ENCODE data around the gene EFNB2.

DNA sequence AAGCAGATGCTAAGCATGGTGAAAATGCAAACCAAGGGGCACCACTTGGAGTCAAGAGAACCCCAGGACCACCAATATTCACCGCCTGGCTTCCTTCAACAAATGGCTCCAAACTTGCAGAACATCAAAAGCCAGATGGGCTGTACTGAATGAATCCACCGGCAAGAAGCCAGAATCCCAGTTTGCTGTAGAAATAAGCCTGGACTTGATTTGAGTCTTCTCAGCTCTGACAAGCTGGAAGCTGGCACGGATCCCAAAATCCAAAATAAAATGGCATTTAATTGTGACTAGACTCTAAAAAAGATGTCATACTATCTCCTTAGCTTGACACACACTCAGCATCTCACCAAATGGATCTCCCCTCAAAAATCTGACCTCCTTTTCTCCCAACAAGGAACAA lies 11.9 kb downstream of the EFNB2 start:
- TF ChIP-seq, protein P1, sequence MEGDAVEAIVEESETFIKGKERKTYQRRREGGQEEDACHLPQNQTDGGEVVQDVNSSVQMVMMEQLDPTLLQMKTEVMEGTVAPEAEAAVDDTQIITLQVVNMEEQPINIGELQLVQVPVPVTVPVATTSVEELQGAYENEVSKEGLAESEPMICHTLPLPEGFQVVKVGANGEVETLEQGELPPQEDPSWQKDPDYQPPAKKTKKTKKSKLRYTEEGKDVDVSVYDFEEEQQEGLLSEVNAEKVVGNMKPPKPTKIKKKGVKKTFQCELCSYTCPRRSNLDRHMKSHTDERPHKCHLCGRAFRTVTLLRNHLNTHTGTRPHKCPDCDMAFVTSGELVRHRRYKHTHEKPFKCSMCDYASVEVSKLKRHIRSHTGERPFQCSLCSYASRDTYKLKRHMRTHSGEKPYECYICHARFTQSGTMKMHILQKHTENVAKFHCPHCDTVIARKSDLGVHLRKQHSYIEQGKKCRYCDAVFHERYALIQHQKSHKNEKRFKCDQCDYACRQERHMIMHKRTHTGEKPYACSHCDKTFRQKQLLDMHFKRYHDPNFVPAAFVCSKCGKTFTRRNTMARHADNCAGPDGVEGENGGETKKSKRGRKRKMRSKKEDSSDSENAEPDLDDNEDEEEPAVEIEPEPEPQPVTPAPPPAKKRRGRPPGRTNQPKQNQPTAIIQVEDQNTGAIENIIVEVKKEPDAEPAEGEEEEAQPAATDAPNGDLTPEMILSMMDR (IDR thresholded peaks at IDR 0.05; ENCODE audit: low read depth, low read length) = no peak
- no peak for TF ChIP-seq POLR2A (IDR thresholded peaks at IDR 0.05; ENCODE audit: extremely low read depth, insufficient read length)

Measured in NB4 (cell line).